SK-N-SH (cell line): Measurements from ENCODE around the gene CLEC11A. TPM values are rescaled to one million over a fixed set of nuclear protein-coding genes. Genes with fewer than 3 reads are reported as not detected.

Source experiments
- CTCF ChIA-PET: fragments of 300-600, 350-600 bp; formaldehyde crosslinking; extraction: SDS; loops from one replicate; lab custom pipeline; 2021; lab: Yijun Ruan, JAX
- POLR2A ChIA-PET: fragments of 350-600 bp; sonication (Branson Sonifier 250); formaldehyde crosslinking; extraction: SDS; loops from one replicate; lab custom pipeline; 2020; ENCODE audit warnings: antibody characterized with exemption, inconsistent platforms; lab: Yijun Ruan, JAX
- DNase-seq: peaks from one replicate; pipeline ENCODE4 v3.0.0; 2012
- H2AFZ ChIP-seq: fragments of 200-600 bp; sonication (generic); 2 replicates; pipeline ENCODE4 v1.8.1; 2016; ENCODE audit warnings: antibody characterized with exemption, mild to moderate bottlenecking, low read depth
- H3F3A ChIP-seq: fragments of 200-600 bp; sonication (generic); replicated peaks from 2 replicates; pipeline ENCODE3; 2016; ENCODE audit warnings: antibody characterized with exemption, mild to moderate bottlenecking; ENCODE audit not compliant: insufficient read depth
- H3K27ac ChIP-seq, 2 experiments: fragments of 200-500 bp in 1 of 2; fragments of 200-600 bp in 1 of 2; sonication (Bioruptor generic) in 1 of 2; sonication (generic), shearing (Covaris generic) in 1 of 2; 2 replicates each; pipeline versions ENCODE4 v1.5.1 to v1.6.1; 2014 to 2016; ENCODE audit warnings: low read depth in 2 of 2, inconsistent platforms in 1 of 2, low read length in 1 of 2, mild to moderate bottlenecking in 1 of 2, mixed read lengths in 1 of 2
- H3K27me3 ChIP-seq: fragments of 200-600 bp; sonication (generic), shearing (Covaris generic); 2 replicates; pipeline ENCODE4 v1.6.1; 2016; ENCODE audit warnings: mixed run types; ENCODE audit not compliant: insufficient read depth
- H3K36me3 ChIP-seq, 2 experiments: fragments of 200-500 bp in 1 of 2; fragments of 200-600 bp in 1 of 2; sonication (Bioruptor generic) in 1 of 2; sonication (generic) in 1 of 2; replicated peaks in 1 of 2; 2 replicates each; pipeline versions ENCODE3 to v1.5.1; 2014 to 2016; ENCODE audit warnings: low read length in 1 of 2, mild to moderate bottlenecking in 1 of 2; ENCODE audit not compliant: insufficient read depth in 2 of 2, control insufficient read depth in 1 of 2
- H3K4me1 ChIP-seq, 2 experiments: fragments of 200-500 bp in 1 of 2; fragments of 200-600 bp in 1 of 2; sonication (Bioruptor generic) in 1 of 2; sonication (generic), shearing (Covaris generic) in 1 of 2; 2 replicates each; pipeline versions ENCODE4 v1.5.1 to v1.6.1; 2014 to 2016; ENCODE audit warnings: low read depth in 1 of 2, low read length in 1 of 2, mixed run types in 1 of 2; ENCODE audit not compliant: insufficient read depth in 2 of 2, control insufficient read depth in 1 of 2
- H3K4me2 ChIP-seq: fragments of 200-600 bp; sonication (generic), shearing (Covaris generic); 2 replicates; pipeline ENCODE4 v1.6.1; 2017; ENCODE audit warnings: mixed run types
- H3K4me3 ChIP-seq, 2 experiments: fragments of 200-500 bp in 1 of 2; fragments of 200-600 bp in 1 of 2; sonication (Bioruptor generic) in 1 of 2; sonication (generic), shearing (Covaris generic) in 1 of 2; 2 replicates each; pipeline versions ENCODE4 v1.5.1 to v1.8.1; 2014 to 2016; ENCODE audit warnings: low read depth in 2 of 2, inconsistent platforms in 1 of 2, low read length in 1 of 2, mild to moderate bottlenecking in 1 of 2, mixed read lengths in 1 of 2, moderate library complexity in 1 of 2
- H3K79me2 ChIP-seq: fragments of 200-600 bp; sonication (generic); 2 replicates; pipeline ENCODE4 v1.8.1; 2017; ENCODE audit warnings: mild to moderate bottlenecking; ENCODE audit not compliant: insufficient read depth
- H3K9ac ChIP-seq: fragments of 200-600 bp; sonication (generic); 2 replicates; pipeline ENCODE4 v1.6.1; 2017; ENCODE audit warnings: mixed run types
- H3K9me2 ChIP-seq: fragments of 200-600 bp; sonication (generic); 2 replicates; pipeline ENCODE4 v1.6.1; 2017; ENCODE audit warnings: mixed run types
- H3K9me3 ChIP-seq: fragments of 200-600 bp; sonication (generic); 2 replicates; pipeline ENCODE4 v1.6.1; 2017; ENCODE audit warnings: mixed run types, mild to moderate bottlenecking, moderate library complexity
- H4K20me1 ChIP-seq: fragments of 200-600 bp; sonication (generic); 2 replicates; pipeline ENCODE4 v1.6.1; 2017; ENCODE audit warnings: mild to moderate bottlenecking, mixed run types; ENCODE audit not compliant: insufficient read depth
- CHD2 ChIP-seq: fragments of 150-350 bp; IDR thresholded peaks from 2 replicates; pipeline ENCODE4 v1.6.1; 2018; ENCODE audit warnings: low read length; ENCODE audit not compliant: partially characterized antibody
- EP300 ChIP-seq, 2 experiments: IDR thresholded peaks; 2 replicates each; pipeline versions ENCODE4 v1.4.0 to v1.6.1; 2012; ENCODE audit warnings: borderline replicate concordance in 1 of 2, low read depth in 1 of 2, low read length in 1 of 2
- EZH2phosphoT487 ChIP-seq: fragments of 200-600 bp; sonication (generic); IDR thresholded peaks from 2 replicates; pipeline ENCODE4 v1.6.1; 2017; ENCODE audit warnings: low read depth, mixed run types, mild to moderate bottlenecking, antibody characterized with exemption, moderate library complexity, borderline replicate concordance
- FOXM1 ChIP-seq: IDR thresholded peaks from 2 replicates; pipeline ENCODE4 v1.4.0; 2012; ENCODE audit warnings: low read depth, mild to moderate bottlenecking
- IRF3 ChIP-seq: fragments of 150-350 bp; IDR thresholded peaks from 2 replicates; pipeline ENCODE4 v1.6.1; 2016; ENCODE audit warnings: mild to moderate bottlenecking, low read depth, low read length
- JUND ChIP-seq: IDR thresholded peaks from 2 replicates; pipeline ENCODE4 v1.4.0; 2012
- NFIC ChIP-seq: IDR thresholded peaks from 2 replicates; pipeline ENCODE4 v1.4.0; 2012; ENCODE audit warnings: borderline replicate concordance
- POLR2AphosphoS5 ChIP-seq: IDR thresholded peaks from 2 replicates; pipeline ENCODE4 v1.6.1; 2012; ENCODE audit warnings: low read depth, low read length
- RAD21 ChIP-seq: IDR thresholded peaks from 2 replicates; pipeline ENCODE4 v1.6.1; 2012; ENCODE audit warnings: mild to moderate bottlenecking, low read length
- RCOR1 ChIP-seq: fragments of 150-350 bp; IDR thresholded peaks from 2 replicates; pipeline ENCODE4 v1.6.1; 2017; ENCODE audit warnings: antibody characterized with exemption, low read length
- RFX5 ChIP-seq: IDR thresholded peaks from 2 replicates; pipeline ENCODE4 v1.6.1; 2012; ENCODE audit warnings: mild to moderate bottlenecking, improper control_type of control experiment, low read length
- SIN3A ChIP-seq: IDR thresholded peaks from 2 replicates; pipeline ENCODE4 v1.6.1; 2012; ENCODE audit warnings: low read depth, mild to moderate bottlenecking, low read length, moderate library complexity, borderline replicate concordance
- SMC3 ChIP-seq: IDR thresholded peaks from 2 replicates; pipeline ENCODE4 v1.6.1; 2012; ENCODE audit warnings: low read depth, low read length, improper control_type of control experiment
- TAF1 ChIP-seq: IDR thresholded peaks from 2 replicates; pipeline ENCODE4 v1.6.1; 2012; ENCODE audit warnings: low read depth, mild to moderate bottlenecking, low read length, moderate library complexity, borderline replicate concordance
- TCF12 ChIP-seq: IDR thresholded peaks from 2 replicates; pipeline ENCODE4 v1.4.0; 2012
- TEAD4 ChIP-seq: IDR thresholded peaks from 2 replicates; pipeline ENCODE4 v1.4.0; 2012; ENCODE audit warnings: mild to moderate bottlenecking, borderline replicate concordance; ENCODE audit not compliant: insufficient read depth
- USF2 ChIP-seq: fragments of 150-350 bp; IDR thresholded peaks from 2 replicates; pipeline ENCODE4 v1.6.1; 2017; ENCODE audit warnings: antibody characterized with exemption, low read length, low read depth, borderline replicate concordance
- YY1 ChIP-seq: IDR thresholded peaks from 2 replicates; pipeline ENCODE4 v1.4.0; 2012; ENCODE audit warnings: low read depth, mild to moderate bottlenecking
- ZBTB33 ChIP-seq: IDR thresholded peaks from 2 replicates; pipeline ENCODE4 v1.4.0; 2012; ENCODE audit warnings: low read depth, borderline replicate concordance
- WGBS: methylation state at CpG from one replicate; pipeline ENCODE4 v1.1.6; 2017; ENCODE audit warnings: low lambda C conversion rate; 5-methylcytosine and 5-hydroxymethylcytosine counted together
- polyA plus RNA-seq, 3 experiments: library from polyadenylated mRNA; depleted of rRNA; stranded (reverse); fragments of >200 nt; gene quantifications; 2 replicates each; pipeline ENCODE4 v1.2.3, GENCODE V29; 2012
- TF ChIP-seq, protein P1 (sequence below): fragments of 200-600 bp; sonication (generic); IDR thresholded peaks from 2 replicates; pipeline ENCODE4 v1.6.1; 2017; ENCODE audit warnings: antibody characterized with exemption, mild to moderate bottlenecking, moderate library complexity
- TF ChIP-seq, protein P2 (sequence below): IDR thresholded peaks from 2 replicates; pipeline ENCODE4 v1.6.1; 2012; ENCODE audit warnings: mild to moderate bottlenecking, low read depth, low read length, moderate library complexity

Gene CLEC11A
- polyA plus RNA-seq, 1 of the 3 experiments (the other 2 are of a cell fraction), result 4.4 TPM

DNA sequence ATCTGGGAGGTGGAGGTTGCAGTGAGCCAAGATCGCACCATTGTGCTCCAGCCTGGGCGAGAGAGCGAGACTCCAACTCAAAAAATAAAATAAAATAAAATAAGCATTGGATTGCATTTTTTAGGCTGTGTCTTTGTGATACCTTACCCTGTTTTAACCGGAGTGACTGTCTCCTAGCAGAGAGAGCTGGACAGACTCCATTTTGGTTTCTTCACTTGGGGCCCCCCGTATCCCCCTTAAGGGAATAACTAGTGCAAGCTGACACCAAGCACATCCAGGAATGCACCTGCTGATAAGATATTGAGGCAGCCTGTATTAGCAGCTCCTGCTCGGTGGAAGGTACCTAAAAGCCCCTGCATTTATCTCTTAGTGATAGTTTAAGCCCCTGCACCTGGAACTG is 26.3 kb downstream of the CLEC11A start (continued):
- TF ChIP-seq USF2 (no peak), RFX5 (no peak), NFIC (no peak), TEAD4 (no peak), RCOR1 (no peak), CHD2 (no peak)
- TF ChIP-seq, all 33 proteins: peak for 0

- 19% methylated on average over 15 of the region's 15 CpGs for WGBS
- Histone ChIP-seq H3K9me3 (no peaks in the 10 kb centered on the region), H3K27me3 (peaks cover 9% of the 10 kb centered on the region; the same call in 1 of the 2 replicates), H3K4me1 (no peaks in the 10 kb centered on the region), H3F3A (no peaks in the 10 kb centered on the region), H3K4me2 (no peak overlapping the region), H3K36me3 (no peaks in the 10 kb centered on the region), H3K79me2 (no peaks in the 10 kb centered on the region), H2AFZ (no peak overlapping the region), H3K9ac (no peak overlapping the region), H3K27ac (no peak overlapping the region), H4K20me1 (no peaks in the 10 kb centered on the region), H3K4me3 (no peak overlapping the region), H3K9me2 (no peaks in the 10 kb centered on the region)
- TF ChIP-seq, protein P1, sequence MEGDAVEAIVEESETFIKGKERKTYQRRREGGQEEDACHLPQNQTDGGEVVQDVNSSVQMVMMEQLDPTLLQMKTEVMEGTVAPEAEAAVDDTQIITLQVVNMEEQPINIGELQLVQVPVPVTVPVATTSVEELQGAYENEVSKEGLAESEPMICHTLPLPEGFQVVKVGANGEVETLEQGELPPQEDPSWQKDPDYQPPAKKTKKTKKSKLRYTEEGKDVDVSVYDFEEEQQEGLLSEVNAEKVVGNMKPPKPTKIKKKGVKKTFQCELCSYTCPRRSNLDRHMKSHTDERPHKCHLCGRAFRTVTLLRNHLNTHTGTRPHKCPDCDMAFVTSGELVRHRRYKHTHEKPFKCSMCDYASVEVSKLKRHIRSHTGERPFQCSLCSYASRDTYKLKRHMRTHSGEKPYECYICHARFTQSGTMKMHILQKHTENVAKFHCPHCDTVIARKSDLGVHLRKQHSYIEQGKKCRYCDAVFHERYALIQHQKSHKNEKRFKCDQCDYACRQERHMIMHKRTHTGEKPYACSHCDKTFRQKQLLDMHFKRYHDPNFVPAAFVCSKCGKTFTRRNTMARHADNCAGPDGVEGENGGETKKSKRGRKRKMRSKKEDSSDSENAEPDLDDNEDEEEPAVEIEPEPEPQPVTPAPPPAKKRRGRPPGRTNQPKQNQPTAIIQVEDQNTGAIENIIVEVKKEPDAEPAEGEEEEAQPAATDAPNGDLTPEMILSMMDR, result no peak
- TF ChIP-seq ZBTB33 (no peak), RFX5 (no peak), JUND (no peak), EZH2phosphoT487 (no peak), YY1 (no peak), TEAD4 (no peak), EP300 (IDR thresholded peaks at IDR 0.05; ENCODE audit: borderline replicate concordance in 1 of 2, low read depth in 1 of 2, low read length in 1 of 2) (no peak), SIN3A (no peak), TCF12 (no peak), NFIC (no peak), SMC3 (no peak), FOXM1 (no peak), POLR2AphosphoS5 (no peak), TAF1 (no peak), RCOR1 (no peak), RAD21 (no peak), IRF3 (no peak)
- TF ChIP-seq, protein P2, sequence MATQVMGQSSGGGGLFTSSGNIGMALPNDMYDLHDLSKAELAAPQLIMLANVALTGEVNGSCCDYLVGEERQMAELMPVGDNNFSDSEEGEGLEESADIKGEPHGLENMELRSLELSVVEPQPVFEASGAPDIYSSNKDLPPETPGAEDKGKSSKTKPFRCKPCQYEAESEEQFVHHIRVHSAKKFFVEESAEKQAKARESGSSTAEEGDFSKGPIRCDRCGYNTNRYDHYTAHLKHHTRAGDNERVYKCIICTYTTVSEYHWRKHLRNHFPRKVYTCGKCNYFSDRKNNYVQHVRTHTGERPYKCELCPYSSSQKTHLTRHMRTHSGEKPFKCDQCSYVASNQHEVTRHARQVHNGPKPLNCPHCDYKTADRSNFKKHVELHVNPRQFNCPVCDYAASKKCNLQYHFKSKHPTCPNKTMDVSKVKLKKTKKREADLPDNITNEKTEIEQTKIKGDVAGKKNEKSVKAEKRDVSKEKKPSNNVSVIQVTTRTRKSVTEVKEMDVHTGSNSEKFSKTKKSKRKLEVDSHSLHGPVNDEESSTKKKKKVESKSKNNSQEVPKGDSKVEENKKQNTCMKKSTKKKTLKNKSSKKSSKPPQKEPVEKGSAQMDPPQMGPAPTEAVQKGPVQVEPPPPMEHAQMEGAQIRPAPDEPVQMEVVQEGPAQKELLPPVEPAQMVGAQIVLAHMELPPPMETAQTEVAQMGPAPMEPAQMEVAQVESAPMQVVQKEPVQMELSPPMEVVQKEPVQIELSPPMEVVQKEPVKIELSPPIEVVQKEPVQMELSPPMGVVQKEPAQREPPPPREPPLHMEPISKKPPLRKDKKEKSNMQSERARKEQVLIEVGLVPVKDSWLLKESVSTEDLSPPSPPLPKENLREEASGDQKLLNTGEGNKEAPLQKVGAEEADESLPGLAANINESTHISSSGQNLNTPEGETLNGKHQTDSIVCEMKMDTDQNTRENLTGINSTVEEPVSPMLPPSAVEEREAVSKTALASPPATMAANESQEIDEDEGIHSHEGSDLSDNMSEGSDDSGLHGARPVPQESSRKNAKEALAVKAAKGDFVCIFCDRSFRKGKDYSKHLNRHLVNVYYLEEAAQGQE, result no peak
- ChIA-PET POLR2A (no interaction called here), CTCF (interaction anchor here (1.1 kb wide), 1 partner anchor 34 kb away, joined by 4 read pairs; no protein-coding TSS in a partner anchor)
- no peak for DNase-seq
Measured at GRCh38 chr19:50750010-50750409, 26.8 kb downstream of the CLEC11A start.
